GM19324 (cell line): Measurements from ENCODE around the gene DCDC1.

ENCODE experiments used
- ATAC-seq: cut with Tn5 transposase; IDR thresholded peaks from one replicate; pipeline ENCODE4 v1.9.1; 2021; ENCODE audit warnings: mild to moderate bottlenecking, moderate library complexity; ENCODE audit not compliant: unreplicated experiment, low FRiP score

Gene DCDC1

GRCh38 chr11:31369348-31370329 is at the start of gene DCDC1, which contains the start of gene DNAJC24:
Gene DCDC1, minus strand, starts transcription at chr11:31369739. Its CDS starts 41,459 bp downstream, at chr11:31328280.
Gene DNAJC24, plus strand, starts transcription at chr11:31369860. Its CDS starts 889 bp downstream, at chr11:31370749.
- ATAC-seq = peak; percentile 99

GRCh38 chr11:31419138-31419537 is 49.6 kb upstream of the DCDC1 start:
- no peak for ATAC-seq

- no peak for ATAC-seq
These were observed 48.3 kb upstream of the DCDC1 start for GRCh38 chr11:31417816-31418215.

- ATAC-seq = no peak
These were observed 47.8 kb upstream of the DCDC1 start for GRCh38 chr11:31417357-31417756.

GRCh38 chr11:31415435-31415834 is 45.9 kb upstream of the DCDC1 start:
- no peak for ATAC-seq

- ATAC-seq = no peak
These were observed 44.8 kb upstream of the DCDC1 start for GRCh38 chr11:31414338-31414737.

- no peak for ATAC-seq
These were observed 43.4 kb upstream of the DCDC1 start for GRCh38 chr11:31412946-31413345.

- no peak for ATAC-seq
These were observed 38.7 kb upstream of the DCDC1 start for GRCh38 chr11:31408201-31408600.

- no peak for ATAC-seq
These were observed 35.1 kb upstream of the DCDC1 start for GRCh38 chr11:31404614-31405013.

GRCh38 chr11:31397239-31397834 is 27.8 kb upstream of the DCDC1 start:
- no peak for ATAC-seq

- ATAC-seq = no peak
These were observed 17.8 kb upstream of the DCDC1 start for GRCh38 chr11:31387379-31387778.

GRCh38 chr11:31383116-31383515 is 13.6 kb upstream of the DCDC1 start:
- no peak for ATAC-seq

GRCh38 chr11:31375879-31376278 is 6.3 kb upstream of the DCDC1 start:
- no peak for ATAC-seq

GRCh38 chr11:31366795-31367194 is 2.7 kb downstream of the DCDC1 start:
- ATAC-seq = no peak

GRCh38 chr11:31361743-31362142 is 7.8 kb downstream of the DCDC1 start:
- no peak for ATAC-seq

- ATAC-seq = no peak
These were observed 13.7 kb downstream of the DCDC1 start for GRCh38 chr11:31355817-31356216.

GRCh38 chr11:31355131-31355530 is 14.4 kb downstream of the DCDC1 start:
- no peak for ATAC-seq

GRCh38 chr11:31351168-31351567 is 18.4 kb downstream of the DCDC1 start:
- no peak for ATAC-seq

GRCh38 chr11:31340903-31341572 is 28.5 kb downstream of the DCDC1 start:
- peak; percentile 50 for ATAC-seq

- no peak for ATAC-seq
These were observed 31.7 kb downstream of the DCDC1 start for GRCh38 chr11:31337806-31338205.

GRCh38 chr11:31328697-31329096 is 40.8 kb downstream of the DCDC1 start:
- no peak for ATAC-seq
